Left ventricle myocardium superior (tissue), 1 donor: Measurements from ENCODE around the gene CSF1. TPM values are rescaled to one million over a fixed set of nuclear protein-coding genes. Genes with fewer than 3 reads are reported as not detected.
A peak's percentile ranks its signal among the peaks of the same experiment; 100 is the strongest.

Experiments
- ATAC-seq: fragments of 200-7000 bp; cut with Tn5 transposase; one replicate; pipeline ENCODE4 v1.9.1; 2020; ENCODE audit warnings: mild to moderate bottlenecking, moderate library complexity
- DNase-seq: peaks from one replicate; pipeline ENCODE4 v3.0.0-alpha.2; 2020
- intact Hi-C: fragments of 100-400 bp; cut with micrococcal nuclease; formaldehyde crosslinking; loops from one replicate; pipeline ENCODE4 v1.11.0; 2022
- total RNA-seq: library from RNA; stranded (reverse); fragmentation: NEBNext Ultra II Directional; extraction: Animal tissue kit (Norgen Biotek cat#: 25700); gene quantifications from one replicate; pipeline ENCODE4 v1.2.1, GENCODE V29; 2021
- donor health status: DM: no; HTN: yes; CAD: no; lungs with severe emphysema.

Gene CSF1
- total RNA-seq, 1 donor from 2014 or later = 14.9 TPM

GRCh38 chr1:109959974-109960744, 49.5 kb downstream of the CSF1 start:
- intact Hi-C loops = no loop called here
- ATAC-seq = peak; percentile 42
- no peak for DNase-seq

- ATAC-seq (no peak), DNase-seq (no peak)
- intact Hi-C loops = no loop called here
Observed at GRCh38 chr1:109960745-109961094, 50.1 kb downstream of the CSF1 start.

GRCh38 chr1:109963864-109964263, 53.2 kb downstream of the CSF1 start:
- intact Hi-C loops = no loop called here
- ATAC-seq = no peak
- DNase-seq = no peak

- DNase-seq (no peak), ATAC-seq (no peak)
- intact Hi-C loops = no loop called here
Observed at GRCh38 chr1:109969146-109969829, 58.6 kb downstream of the CSF1 start.

GRCh38 chr1:109969907-109970306, 59.3 kb downstream of the CSF1 start:
- no peak for ATAC-seq
- DNase-seq = no peak
- intact Hi-C loops = no loop called here

- intact Hi-C loops = no loop called here
- no peak for DNase-seq
- no peak for ATAC-seq
Observed at GRCh38 chr1:109971559-109971958, 60.9 kb downstream of the CSF1 start.

GRCh38 chr1:109974191-109974590, 63.5 kb downstream of the CSF1 start:
- intact Hi-C loops = no loop called here
- DNase-seq (no peak), ATAC-seq (no peak)

- ATAC-seq = no peak
- intact Hi-C loops = no loop called here
- no peak for DNase-seq
Observed at GRCh38 chr1:109975718-109976117, 65.1 kb downstream of the CSF1 start.

GRCh38 chr1:109976762-109977161, 66.1 kb downstream of the CSF1 start:
- intact Hi-C loops = no loop called here
- ATAC-seq (no peak), DNase-seq (no peak)

GRCh38 chr1:109977225-109977624, 66.6 kb downstream of the CSF1 start:
- DNase-seq (peak; percentile 56), ATAC-seq (peak; percentile 77)
- intact Hi-C loops = no loop called here

- ATAC-seq (peak; percentile 86), DNase-seq (peak; percentile 76)
- intact Hi-C loops = no loop called here
Observed at GRCh38 chr1:109977657-109978378, 67.2 kb downstream of the CSF1 start.

GRCh38 chr1:109978761-109979488, 68.3 kb downstream of the CSF1 start:
- intact Hi-C loops = no loop called here
- peak; percentile 22 for DNase-seq
- ATAC-seq = no peak

GRCh38 chr1:109979489-109980091, 68.9 kb downstream of the CSF1 start:
- ATAC-seq = no peak
- no peak for DNase-seq
- intact Hi-C loops = no loop called here

Other genes with a start within 250 kb of the CSF1 start
- gene GSTM2, start 242.8 kb upstream of the CSF1 start, total RNA-seq = 83.6 TPM
- gene GSTM1, start 223.0 kb upstream of the CSF1 start, total RNA-seq = not detected
- 2.6 TPM for gene GSTM5, start 198.6 kb upstream of the CSF1 start, total RNA-seq
- gene GSTM3, start 169.8 kb upstream of the CSF1 start, total RNA-seq = 113 TPM
- not detected for gene EPS8L3, start 146.9 kb upstream of the CSF1 start, total RNA-seq
- 43.8 TPM for gene AHCYL1, start 73.9 kb downstream of the CSF1 start, total RNA-seq
- 17.2 TPM for gene STRIP1, start 123.8 kb downstream of the CSF1 start, total RNA-seq
- gene ALX3, start 159.8 kb downstream of the CSF1 start, total RNA-seq = not detected
- not detected for gene UBL4B, start 201.6 kb downstream of the CSF1 start, total RNA-seq
- gene SLC6A17, start 239.6 kb downstream of the CSF1 start, total RNA-seq = not detected